C4-2B (cell line): ENCODE results near the gene FRAS1.

Source experiments
- H3K27ac ChIP-seq: fragments of 450-650 bp; 2 replicates; pipeline ENCODE4 v1.5.1; 2017
- CTCF ChIP-seq: fragments of 450-650 bp; conservative IDR thresholded peaks from 2 replicates; pipeline ENCODE4 v1.5.1; 2017; ENCODE audit warnings: mild to moderate bottlenecking
- ZFX ChIP-seq: fragments of 450-650 bp; IDR thresholded peaks from 2 replicates; pipeline ENCODE4 v1.6.1; 2017

FRAS1 gene

GRCh38 chr4:78477276-78477675 lies 420.2 kb downstream of the FRAS1 start:
- no peak for TF ChIP-seq ZFX
- no peak for TF ChIP-seq CTCF
- H3K27ac ChIP-seq: no peak overlapping the region

GRCh38 chr4:78478523-78478922 lies 421.4 kb downstream of the FRAS1 start:
- TF ChIP-seq CTCF (no peak), ZFX (no peak)
- no peak overlapping the region for H3K27ac ChIP-seq

GRCh38 chr4:78480286-78480685 lies 423.2 kb downstream of the FRAS1 start:
- TF ChIP-seq CTCF: no peak
- TF ChIP-seq ZFX: no peak
- H3K27ac ChIP-seq: no peak overlapping the region

GRCh38 chr4:78481180-78481579 lies 424.1 kb downstream of the FRAS1 start:
- no peak overlapping the region for H3K27ac ChIP-seq
- TF ChIP-seq ZFX (no peak), CTCF (no peak)

- TF ChIP-seq CTCF: no peak
- H3K27ac ChIP-seq: no peak overlapping the region
Measured at GRCh38 chr4:78482281-78482680, 425.2 kb downstream of the FRAS1 start.

GRCh38 chr4:78483811-78484210 lies 426.7 kb downstream of the FRAS1 start:
- H3K27ac ChIP-seq: no peak overlapping the region
- TF ChIP-seq CTCF (no peak), ZFX (no peak)

- TF ChIP-seq CTCF (no peak), ZFX (no peak)
- H3K27ac ChIP-seq: no peak overlapping the region
Measured at GRCh38 chr4:78484574-78484973, 427.5 kb downstream of the FRAS1 start.
